Erythroblast (primary cell): ENCODE results near the gene DIP2B.

Experiments
- GATA1 ChIP-seq: IDR thresholded peaks from 2 replicates; pipeline ENCODE4 v1.6.1; 2011; ENCODE audit warnings: low read depth, mild to moderate bottlenecking, control low read depth, low read length, moderate library complexity
- POLR2A ChIP-seq: IDR thresholded peaks from 2 replicates; pipeline ENCODE4 v1.6.1; 2011; ENCODE audit warnings: mild to moderate bottlenecking, low read length

DNA sequence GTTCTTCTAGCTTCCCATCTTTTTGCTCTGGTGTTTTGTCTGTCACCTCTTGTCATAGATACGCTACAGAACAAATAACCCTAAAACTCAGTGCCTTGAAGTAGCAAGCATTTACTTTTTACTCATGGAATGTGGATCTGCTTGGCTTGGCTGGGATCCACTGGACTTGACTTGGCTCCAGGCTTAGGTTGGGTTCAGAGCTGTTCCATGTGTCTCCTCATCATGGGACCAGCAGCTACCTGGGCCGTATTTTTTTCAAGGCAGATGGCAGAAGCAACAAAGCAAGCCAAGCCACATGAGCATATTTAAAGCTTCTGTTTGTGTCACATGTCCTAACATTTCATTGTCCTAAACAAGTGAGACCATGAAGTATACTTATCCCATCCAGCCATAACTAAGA lies 210.4 kb downstream of the DIP2B start:
- TF ChIP-seq POLR2A: no peak
- TF ChIP-seq GATA1: no peak
